ENCODE measurements around the gene KY. TPM values are rescaled to one million over a fixed set of nuclear protein-coding genes. Genes with fewer than 3 reads are reported as not detected.

KY gene
- polyA plus RNA-seq, 3 donors = 0.03 to 0.09 TPM; not detected in 1

GRCh38 chr3:134690226-134690625, 39.4 kb upstream of the KY start:
- no CpG with 5 or more reads among the region's 1 CpG for WGBS (ENCODE audit: insufficient coverage)

GRCh38 chr3:134687642-134688041, 36.8 kb upstream of the KY start:
- Histone ChIP-seq H3K9me3 (replicated peaks in 1 of 2; ENCODE audit: control insufficient read depth in 1 of 2, insufficient read depth in 1 of 2, low read length in 2 of 2) (no peaks in the 10 kb centered on the region), H4K20me1 (ENCODE audit: insufficient read depth, low read length) (no peaks in the 10 kb centered on the region), H3K4me1 (ENCODE audit: control insufficient read depth in 1 of 2, insufficient read depth in 2 of 2, low read length in 2 of 2) (no peaks in the 10 kb centered on the region), H3K4me3 (replicated peaks in 1 of 3; ENCODE audit: low read depth in 2 of 3, low read length in 3 of 3) (no peak overlapping the region), H3K36me3 (replicated peaks in 1 of 2; ENCODE audit: control insufficient read depth in 1 of 2, insufficient read depth in 2 of 2, low read length in 2 of 2) (no peaks in the 10 kb centered on the region), H3K9ac (ENCODE audit: insufficient read depth, low read length, poor library complexity, severe bottlenecking) (no peak overlapping the region), H3K27ac (ENCODE audit: low read depth in 1 of 2, low read length in 2 of 2) (no peak overlapping the region), H2AFZ (ENCODE audit: insufficient read depth, low read depth, low read length, poor library complexity, severe bottlenecking) (no peak overlapping the region), H3K4me2 (replicated peaks; ENCODE audit: extremely low read depth, low read length, poor library complexity, severe bottlenecking) (no peak overlapping the region), H3K27me3 (ENCODE audit: control insufficient read depth in 2 of 2, insufficient read depth in 2 of 2, low read length in 2 of 2) (no peaks in the 10 kb centered on the region), H3K79me2 (ENCODE audit: insufficient read depth, low read length) (no peaks in the 10 kb centered on the region)
- no peak for DNase-seq
- intact Hi-C loops (cut with micrococcal nuclease) = no loop called here
- H3K4me3 Mint-ChIP-seq = no peak overlapping the region
- H3K4me1 Mint-ChIP-seq = peaks cover 2% of the 10 kb centered on the region
- WGBS (ENCODE audit: insufficient coverage) = no CpG with 5 or more reads among the region's 2 CpGs
- peaks cover 0 to 3% (median 0%) of the 10 kb centered on the region in 7 donors for H3K9me3 Mint-ChIP-seq
- TF ChIP-seq CTCF (IDR thresholded peaks at IDR 0.05) = no peak
- H3K27me3 Mint-ChIP-seq (ENCODE audit: low read depth in 3 of 3) = peaks cover 0 to 3% (median 2%) of the 10 kb centered on the region in 3 donors
- H3K27ac Mint-ChIP-seq = no peak overlapping the region
- no peaks in the 10 kb centered on the region for H3K36me3 Mint-ChIP-seq

More at GRCh38 chr3:134690226-134690625, 39.4 kb upstream of the KY start:
- Histone ChIP-seq H2AFZ (ENCODE audit: insufficient read depth, low read depth, low read length, poor library complexity, severe bottlenecking) (no peak overlapping the region), H3K9ac (ENCODE audit: insufficient read depth, low read length, poor library complexity, severe bottlenecking) (no peak overlapping the region), H3K79me2 (ENCODE audit: insufficient read depth, low read length) (no peaks in the 10 kb centered on the region), H3K9me3 (replicated peaks in 1 of 2; ENCODE audit: control insufficient read depth in 1 of 2, insufficient read depth in 1 of 2, low read length in 2 of 2) (no peaks in the 10 kb centered on the region), H3K4me3 (replicated peaks in 1 of 3; ENCODE audit: low read depth in 2 of 3, low read length in 3 of 3) (no peak overlapping the region), H3K27me3 (ENCODE audit: control insufficient read depth in 2 of 2, insufficient read depth in 2 of 2, low read length in 2 of 2) (no peaks in the 10 kb centered on the region), H3K27ac (ENCODE audit: low read depth in 1 of 2, low read length in 2 of 2) (no peak overlapping the region), H3K4me1 (ENCODE audit: control insufficient read depth in 1 of 2, insufficient read depth in 2 of 2, low read length in 2 of 2) (no peaks in the 10 kb centered on the region), H4K20me1 (ENCODE audit: insufficient read depth, low read length) (no peaks in the 10 kb centered on the region), H3K36me3 (replicated peaks in 1 of 2; ENCODE audit: control insufficient read depth in 1 of 2, insufficient read depth in 2 of 2, low read length in 2 of 2) (no peaks in the 10 kb centered on the region), H3K4me2 (replicated peaks; ENCODE audit: extremely low read depth, low read length, poor library complexity, severe bottlenecking) (no peak overlapping the region)
- DNase-seq = no peak
- H3K27me3 Mint-ChIP-seq (ENCODE audit: low read depth in 3 of 3) = peaks cover 0 to 6% (median 2%) of the 10 kb centered on the region in 3 donors
- no peak overlapping the region for H3K27ac Mint-ChIP-seq
- no peak overlapping the region for H3K4me3 Mint-ChIP-seq
- H3K9me3 Mint-ChIP-seq = peaks cover 0 to 2% (median 0%) of the 10 kb centered on the region in 7 donors
- TF ChIP-seq CTCF (IDR thresholded peaks at IDR 0.05) = no peak
- H3K36me3 Mint-ChIP-seq = no peaks in the 10 kb centered on the region
- intact Hi-C loops (cut with micrococcal nuclease) = no loop called here
- peaks cover 2% of the 10 kb centered on the region for H3K4me1 Mint-ChIP-seq

Measured in CD14-positive monocyte (primary cell).